HEK293 (cell line): ENCODE measurements around the gene NT5DC3.

ENCODE experiments used
- CTCF ChIA-PET: fragments of 350-600 bp; formaldehyde crosslinking; extraction: SDS; loops from one replicate; lab custom pipeline; 2021; ENCODE audit warnings: antibody characterized with exemption; lab: Yijun Ruan, JAX
- POLR2A ChIA-PET: fragments of 300-600 bp; formaldehyde crosslinking; extraction: SDS; loops from one replicate; lab custom pipeline; 2020; ENCODE audit warnings: antibody characterized with exemption, inconsistent platforms; lab: Yijun Ruan, JAX
- H3K27ac ChIP-seq: fragments of 200-500 bp; sonication (Bioruptor generic); 2 replicates; pipeline ENCODE4 v1.5.1; 2014; ENCODE audit warnings: low read depth, low read length, control low read depth, inconsistent platforms; ENCODE audit errors: extremely low read depth
- H3K36me3 ChIP-seq, 2 experiments: fragments of 200-500 bp in 1 of 2; sonication (Bioruptor generic) in 1 of 2; 1 replicate in 1 of 2; 2 replicates in 1 of 2; pipeline ENCODE4 v1.5.1; 2014 to 2017; ENCODE audit warnings: inconsistent platforms in 2 of 2, low read length in 2 of 2; ENCODE audit not compliant: control insufficient read depth in 2 of 2, insufficient read depth in 1 of 2
- H3K4me1 ChIP-seq: fragments of 200-500 bp; sonication (Bioruptor generic); 2 replicates; pipeline ENCODE4 v1.5.1; 2014; ENCODE audit warnings: mild to moderate bottlenecking, low read length, inconsistent platforms; ENCODE audit not compliant: control insufficient read depth, insufficient read depth
- H3K4me3 ChIP-seq: 2 replicates; pipeline ENCODE4 v1.5.1; 2011; ENCODE audit warnings: low read depth, mild to moderate bottlenecking, control low read depth, low read length, moderate library complexity
- H3K9me3 ChIP-seq: fragments of 200-500 bp; sonication (Bioruptor generic); 2 replicates; pipeline ENCODE4 v1.5.1; 2014; ENCODE audit warnings: low read depth, low read length, inconsistent platforms; ENCODE audit not compliant: control insufficient read depth, insufficient read depth
- GLIS1 ChIP-seq: fragments of 450-650 bp; formaldehyde crosslinking; IDR thresholded peaks from 2 replicates; pipeline ENCODE4 v1.5.1; 2016; ENCODE audit warnings: missing biosample characterization, missing genetic modification characterization
- HIC1 ChIP-seq: fragments of 450-650 bp; formaldehyde crosslinking; IDR thresholded peaks from 2 replicates; pipeline ENCODE4 v1.5.1; 2016; ENCODE audit warnings: missing biosample characterization, missing genetic modification characterization
- KLF16 ChIP-seq: fragments of 450-650 bp; formaldehyde crosslinking; IDR thresholded peaks from 2 replicates; pipeline ENCODE4 v1.5.1; 2017; ENCODE audit warnings: missing biosample characterization, missing genetic modification characterization
- KLF8 ChIP-seq: fragments of 450-650 bp; formaldehyde crosslinking; IDR thresholded peaks from 2 replicates; pipeline ENCODE4 v1.5.1; 2016; ENCODE audit warnings: missing biosample characterization, missing genetic modification characterization
- KLF9 ChIP-seq: fragments of 450-650 bp; formaldehyde crosslinking; IDR thresholded peaks from 2 replicates; pipeline ENCODE4 v1.5.1; 2016; ENCODE audit warnings: missing biosample characterization, missing genetic modification characterization, low read depth
- OSR2 ChIP-seq: fragments of 450-650 bp; formaldehyde crosslinking; IDR thresholded peaks from 2 replicates; pipeline ENCODE4 v1.5.1; 2016; ENCODE audit warnings: missing biosample characterization, missing genetic modification characterization
- PRDM10 ChIP-seq: fragments of 450-650 bp; formaldehyde crosslinking; IDR thresholded peaks from 2 replicates; pipeline ENCODE4 v1.5.1; 2016; ENCODE audit warnings: missing biosample characterization, missing genetic modification characterization
- SP2 ChIP-seq: fragments of 450-650 bp; formaldehyde crosslinking; IDR thresholded peaks from 2 replicates; pipeline ENCODE4 v1.5.1; 2016; ENCODE audit warnings: missing biosample characterization, missing genetic modification characterization
- YY1 ChIP-seq: fragments of 450-650 bp; formaldehyde crosslinking; IDR thresholded peaks from 2 replicates; pipeline ENCODE4 v1.5.1; 2018; ENCODE audit warnings: missing biosample characterization, missing genetic modification characterization
- ZBTB1 ChIP-seq: fragments of 450-650 bp; formaldehyde crosslinking; IDR thresholded peaks from 2 replicates; pipeline ENCODE4 v1.5.1; 2016; ENCODE audit warnings: missing biosample characterization, missing genetic modification characterization
- ZBTB10 ChIP-seq: fragments of 450-650 bp; formaldehyde crosslinking; IDR thresholded peaks from 2 replicates; pipeline ENCODE4 v1.5.1; 2016; ENCODE audit warnings: missing biosample characterization, missing genetic modification characterization
- ZBTB11 ChIP-seq: fragments of 450-650 bp; formaldehyde crosslinking; conservative IDR thresholded peaks from 2 replicates; pipeline ENCODE4 v1.5.1; 2016; ENCODE audit warnings: low read depth, missing biosample characterization, missing genetic modification characterization
- ZBTB21 ChIP-seq: fragments of 450-650 bp; formaldehyde crosslinking; IDR thresholded peaks from 2 replicates; pipeline ENCODE4 v1.5.1; 2017; ENCODE audit warnings: missing biosample characterization, missing genetic modification characterization
- ZBTB26 ChIP-seq: fragments of 450-650 bp; formaldehyde crosslinking; optimal IDR thresholded peaks from 2 replicates; pipeline ENCODE3; 2016; ENCODE audit warnings: missing biosample characterization, mild to moderate bottlenecking, missing genetic modification characterization
- ZBTB8A ChIP-seq: fragments of 450-650 bp; formaldehyde crosslinking; IDR thresholded peaks from 2 replicates; pipeline ENCODE4 v1.5.1; 2016; ENCODE audit warnings: missing biosample characterization, missing genetic modification characterization
- ZNF2 ChIP-seq: fragments of 450-650 bp; formaldehyde crosslinking; IDR thresholded peaks from 2 replicates; pipeline ENCODE4 v1.5.1; 2016; ENCODE audit warnings: missing biosample characterization, missing genetic modification characterization
- ZNF221 ChIP-seq: fragments of 450-650 bp; formaldehyde crosslinking; IDR thresholded peaks from 2 replicates; pipeline ENCODE4 v1.5.1; 2017; ENCODE audit warnings: missing biosample characterization, missing genetic modification characterization, borderline replicate concordance
- ZNF449 ChIP-seq: fragments of 450-650 bp; formaldehyde crosslinking; IDR thresholded peaks from 2 replicates; pipeline ENCODE4 v1.5.1; 2017; ENCODE audit warnings: missing biosample characterization, mild to moderate bottlenecking, missing genetic modification characterization, moderate library complexity
- ZNF529 ChIP-seq: fragments of 450-650 bp; formaldehyde crosslinking; IDR thresholded peaks from 2 replicates; pipeline ENCODE4 v1.5.1; 2017; ENCODE audit warnings: missing genetic modification characterization, missing biosample characterization; ENCODE audit not compliant: insufficient replicate concordance
- ZNF677 ChIP-seq: fragments of 450-650 bp; IDR thresholded peaks from 2 replicates; pipeline ENCODE4 v1.5.0; 2018; ENCODE audit warnings: missing biosample characterization, mild to moderate bottlenecking, missing genetic modification characterization, moderate library complexity

The NT5DC3 gene

GRCh38 chr12:103840876-103841689 lies at the start of gene NT5DC3:
Gene NT5DC3, minus strand, starts transcription at chr12:103841234. Its CDS starts 78 bp downstream, at chr12:103841156.
- POLR2A ChIA-PET: interaction anchor here (0.6 to 2.4 kb wide), 12 partner anchors 8 to 297 kb away, joined by 3 to 15 read pairs (median 4); partner anchors contain the start of genes HSP90B1, NFYB and TDG
- H3K36me3 ChIP-seq: no peaks in the 10 kb centered on the region
- H3K4me1 ChIP-seq: peaks cover 3% of the 10 kb centered on the region; the same call in 1 of the 2 replicates
- H3K4me3 ChIP-seq: peak within 1 kb of the TSS; percentile 70
- peak within 1 kb of the TSS; percentile 61; the same call in 1 of the 2 replicates for H3K27ac ChIP-seq
- CTCF ChIA-PET: interaction anchor here (0.5 to 1.5 kb wide), 4 partner anchors 22 to 38 kb away, joined by 3 to 9 read pairs (median 4); no protein-coding TSS in a partner anchor
- no peaks in the 10 kb centered on the region for H3K9me3 ChIP-seq
- TF ChIP-seq ZNF2: no peak
- no peak for TF ChIP-seq ZNF221 (tag by site-specific recombination)
- TF ChIP-seq YY1: peak; percentile 10; the same call in 1 of the 2 replicates
- TF ChIP-seq KLF9 (tag by site-specific recombination): peak; percentile 85
- TF ChIP-seq ZBTB10 (tag by site-specific recombination): peak; percentile 32; the same call in 1 of the 2 replicates
- TF ChIP-seq SP2: peak; percentile 56
- peak; percentile 50; the same call in 1 of the 2 replicates for TF ChIP-seq ZNF449 (tag by site-specific recombination)
- no peak for TF ChIP-seq ZBTB8A (tag by site-specific recombination)
- peak; percentile 62 for TF ChIP-seq PRDM10 (tag by site-specific recombination)
- no peak for TF ChIP-seq ZBTB1 (tag by site-specific recombination)
- TF ChIP-seq ZNF529: no peak
- TF ChIP-seq OSR2: peak; percentile 50; the same call in 1 of the 2 replicates
- peak; percentile 78 for TF ChIP-seq GLIS1 (tag by site-specific recombination)
- 0 out of 2 replicates have a peak, but pooled peaks have one; percentile 8 for TF ChIP-seq KLF16 (tag by site-specific recombination)
- peak; percentile 67; the same call in 1 of the 2 replicates for TF ChIP-seq ZNF677
- peak; percentile 55; the same call in 1 of the 2 replicates for TF ChIP-seq KLF8 (tag by site-specific recombination)
- peak; percentile 50 for TF ChIP-seq ZBTB26 (tag by site-specific recombination)
- no peak for TF ChIP-seq ZBTB21
- 0 out of 2 replicates have a peak, but pooled peaks have one; percentile 44 for TF ChIP-seq HIC1 (tag by site-specific recombination)
- peak; percentile 48; the same call in 1 of the 2 replicates for TF ChIP-seq ZBTB11
